RCC 7860 (cell line): ENCODE data around the gene CACNA1B.

Source experiments
- DNase-seq: peaks from one replicate; pipeline ENCODE4 v3.0.0-alpha.2; 2015; ENCODE audit warnings: low spot score
- FAIRE-seq: peaks from 2 replicates; lab custom pipeline; 2012; peaks lifted over from hg19 to GRCh38; lab: Jason Lieb, UNC

Gene CACNA1B

GRCh38 chr9:137917795-137918194, 40.2 kb downstream of the CACNA1B start:
- FAIRE-seq (no peak), DNase-seq (no peak)

GRCh38 chr9:137918331-137919094, 40.9 kb downstream of the CACNA1B start:
- DNase-seq = no peak
- FAIRE-seq = no peak

- no peak for FAIRE-seq
- no peak for DNase-seq
Measured at GRCh38 chr9:137919095-137919465, 41.5 kb downstream of the CACNA1B start.

- DNase-seq = no peak
- no peak for FAIRE-seq
Measured at GRCh38 chr9:137919649-137920141, 42.1 kb downstream of the CACNA1B start.

- FAIRE-seq (no peak), DNase-seq (no peak)
Measured at GRCh38 chr9:137920753-137921152, 43.2 kb downstream of the CACNA1B start.

GRCh38 chr9:137924169-137924568, 46.6 kb downstream of the CACNA1B start:
- DNase-seq (no peak), FAIRE-seq (no peak)

GRCh38 chr9:137924761-137925369, 47.3 kb downstream of the CACNA1B start:
- no peak for DNase-seq
- FAIRE-seq = no peak

GRCh38 chr9:137943655-137944054, 66.1 kb downstream of the CACNA1B start:
- no peak for FAIRE-seq
- no peak for DNase-seq

- peak; percentile 23 for DNase-seq
- FAIRE-seq = no peak
Measured at GRCh38 chr9:137945581-137945980, 68.0 kb downstream of the CACNA1B start.

- DNase-seq (no peak), FAIRE-seq (no peak)
Measured at GRCh38 chr9:137946993-137947392, 69.4 kb downstream of the CACNA1B start.

GRCh38 chr9:137948642-137949041, 71.1 kb downstream of the CACNA1B start:
- no peak for FAIRE-seq
- no peak for DNase-seq

- DNase-seq (no peak), FAIRE-seq (no peak)
Measured at GRCh38 chr9:137949260-137949659, 71.7 kb downstream of the CACNA1B start.

- no peak for FAIRE-seq
- DNase-seq = no peak
Measured at GRCh38 chr9:137951107-137951506, 73.5 kb downstream of the CACNA1B start.

- no peak for FAIRE-seq
Measured at GRCh38 chr9:137951597-137952490, 74.3 kb downstream of the CACNA1B start.

GRCh38 chr9:137952976-137953666, 75.5 kb downstream of the CACNA1B start:
- no peak for DNase-seq
- no peak for FAIRE-seq

More at GRCh38 chr9:137951597-137952490, 74.3 kb downstream of the CACNA1B start:
- DNase-seq = no peak

- FAIRE-seq (no peak), DNase-seq (no peak)
Measured at GRCh38 chr9:137953683-137954438, 76.3 kb downstream of the CACNA1B start.

GRCh38 chr9:137955224-137955570, 77.6 kb downstream of the CACNA1B start:
- no peak for FAIRE-seq

GRCh38 chr9:137955586-137955985, 78.0 kb downstream of the CACNA1B start:
- no peak for DNase-seq

More at GRCh38 chr9:137955224-137955570, 77.6 kb downstream of the CACNA1B start:
- DNase-seq = no peak

GRCh38 chr9:137956039-137956438, 78.5 kb downstream of the CACNA1B start:
- DNase-seq = no peak
- no peak for FAIRE-seq

More at GRCh38 chr9:137955586-137955985, 78.0 kb downstream of the CACNA1B start:
- FAIRE-seq = no peak
